PC-3 (cell line): ENCODE results near the gene BRD3. TPM values are rescaled to one million over a fixed set of nuclear protein-coding genes. Genes with fewer than 3 reads are reported as not detected.

Source experiments
- ATAC-seq: fragments of 200-7000 bp; cut with Tn5 transposase; 2 replicates; pipeline ENCODE4 v1.9.1; 2020; ENCODE audit warnings: mild to moderate bottlenecking, moderate library complexity
- BruUV-seq: library from RNA; stranded (reverse); fragments of 400-500 nt; replicated peaks from 2 replicates; lab custom pipeline; 2021; lab: Mats Ljungman, UMichigan
- CTCF ChIA-PET: fragments of 300-600 bp; sonication (Branson Sonifier 250); formaldehyde crosslinking; loops from one replicate; lab custom pipeline; 2022; ENCODE audit warnings: antibody characterized with exemption; lab: Charles Lee
- POLR2A ChIA-PET: fragments of 300-600 bp; sonication (Branson Sonifier 250); formaldehyde crosslinking; loops from one replicate; lab custom pipeline; 2022; ENCODE audit warnings: antibody characterized with exemption; ENCODE audit not compliant: unreplicated experiment; lab: Charles Lee
- DNase-seq: peaks from one replicate; pipeline ENCODE4 v3.0.0-alpha.2; 2015
- H2AFZ ChIP-seq: fragments of 300-600 bp; sonication (generic); 2 replicates; pipeline ENCODE4 v1.6.0; 2016; ENCODE audit warnings: antibody characterized with exemption, low read length
- H3F3A ChIP-seq: fragments of 300-600 bp; sonication (generic); one replicate; pipeline ENCODE4 v1.6.0; 2017; ENCODE audit warnings: antibody characterized with exemption, low read length, control low read depth, mild to moderate bottlenecking; ENCODE audit not compliant: unreplicated experiment
- H3K27ac ChIP-seq: fragments of 300-600 bp; sonication (generic); 2 replicates; pipeline ENCODE4 v1.5.1; 2016; ENCODE audit warnings: mild to moderate bottlenecking, low read length
- H3K27me3 ChIP-seq: fragments of 300-600 bp; sonication (generic); 2 replicates; pipeline ENCODE4 v1.6.1; 2016; ENCODE audit warnings: low read length, mixed read lengths
- H3K36me3 ChIP-seq: fragments of 300-600 bp; sonication (generic); 2 replicates; pipeline ENCODE4 v1.6.1; 2016; ENCODE audit warnings: low read depth, mixed run types, low read length, mixed read lengths
- H3K4me1 ChIP-seq: fragments of 300-600 bp; sonication (generic); 2 replicates; pipeline ENCODE4 v1.5.1; 2016; ENCODE audit warnings: low read length; ENCODE audit not compliant: insufficient read depth
- H3K4me2 ChIP-seq: fragments of 300-600 bp; sonication (generic); 2 replicates; pipeline ENCODE4 v1.6.0; 2016; ENCODE audit warnings: low read length
- H3K4me3 ChIP-seq: fragments of 300-600 bp; sonication (generic); 2 replicates; pipeline ENCODE4 v1.5.1; 2016; ENCODE audit warnings: mild to moderate bottlenecking, low read length, mixed read lengths
- H3K79me2 ChIP-seq: fragments of 300-600 bp; sonication (generic); 2 replicates; pipeline ENCODE4 v1.6.1; 2017; ENCODE audit warnings: low read length, mixed read lengths
- H3K9ac ChIP-seq: fragments of 300-600 bp; sonication (generic); 2 replicates; pipeline ENCODE4 v1.6.0; 2016; ENCODE audit warnings: mild to moderate bottlenecking, low read length
- H3K9me2 ChIP-seq: fragments of 300-600 bp; sonication (generic); replicated peaks from 2 replicates; pipeline ENCODE4 v1.6.1; 2016; ENCODE audit warnings: mixed run types, low read length, mixed read lengths
- H3K9me3 ChIP-seq: fragments of 300-600 bp; sonication (generic); 2 replicates; pipeline ENCODE4 v1.6.1; 2016; ENCODE audit warnings: low read length, mixed read lengths
- H4K20me1 ChIP-seq: fragments of 300-600 bp; sonication (generic); 2 replicates; pipeline ENCODE4 v1.6.1; 2016; ENCODE audit warnings: low read length, mixed read lengths
- CTCF ChIP-seq: fragments of 300-600 bp; sonication (generic); conservative IDR thresholded peaks from 2 replicates; pipeline ENCODE4 v1.5.1; 2017; ENCODE audit warnings: antibody characterized with exemption, low read depth, mild to moderate bottlenecking, low read length
- EZH2 ChIP-seq: fragments of 300-600 bp; sonication (generic); IDR thresholded peaks from one replicate; pipeline ENCODE4 v1.6.1; 2017; ENCODE audit warnings: antibody characterized with exemption, mild to moderate bottlenecking, low read length; ENCODE audit not compliant: unreplicated experiment
- EZH2phosphoT487 ChIP-seq: fragments of 300-600 bp; sonication (generic); IDR thresholded peaks from 2 replicates; pipeline ENCODE4 v1.6.1; 2018; ENCODE audit warnings: mild to moderate bottlenecking, antibody characterized with exemption, low read length, borderline replicate concordance
- intact Hi-C: fragments of 100-400 bp; cut with micrococcal nuclease; formaldehyde crosslinking; loops from 2 replicates; pipeline ENCODE4 v1.9.0; 2023
- total RNA-seq: library from RNA; depleted of rRNA; stranded (reverse); fragments of >200 nt; gene quantifications from 2 replicates; pipeline ENCODE4 v1.2.3, GENCODE V29; 2014

The BRD3 gene
- total RNA-seq, 1 experiment from 2014 or later = 5.5 TPM

DNA sequence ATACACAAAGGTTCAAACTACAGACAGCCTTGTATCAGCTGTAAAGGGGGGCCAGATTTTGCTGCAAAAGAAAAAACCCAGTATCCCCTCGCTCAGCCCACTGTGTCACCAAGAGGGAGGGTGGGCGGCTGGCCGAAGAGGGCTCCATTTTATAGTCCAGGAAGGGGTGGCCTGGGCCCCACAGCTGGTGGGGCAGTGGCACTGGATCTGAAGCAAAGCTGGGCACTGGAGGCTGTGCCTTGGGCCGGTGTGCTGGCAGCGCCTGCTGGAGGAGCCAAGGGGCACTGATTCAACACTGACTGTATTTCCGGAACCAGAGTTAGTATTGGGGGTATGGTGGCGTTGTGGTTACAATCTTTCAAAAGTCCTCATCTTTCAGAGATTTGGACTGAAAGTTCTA is 9.1 kb downstream of the BRD3 start:
- BruUV-seq = no TSS peak
- Histone ChIP-seq H3K4me1 (peaks cover 41% of the 10 kb centered on the region), H3K9ac (peak overlapping the region; percentile 21; the same call in 1 of the 2 replicates), H3K9me3 (no peaks in the 10 kb centered on the region), H2AFZ (no peak overlapping the region), H3F3A (no peaks in the 10 kb centered on the region), H3K27ac (peak overlapping the region; percentile 76), H3K36me3 (no peaks in the 10 kb centered on the region), H3K27me3 (no peaks in the 10 kb centered on the region), H3K4me2 (peak overlapping the region; percentile 82), H3K4me3 (peak overlapping the region; percentile 47; the same call in 1 of the 2 replicates), H3K79me2 (peaks cover 79% of the 10 kb centered on the region), H3K9me2 (no peaks in the 10 kb centered on the region), H4K20me1 (no peaks in the 10 kb centered on the region)
- CTCF ChIA-PET = no interaction called here
- POLR2A ChIA-PET = no interaction called here
- ATAC-seq (peak; percentile 70), DNase-seq (peak; percentile 64)
- intact Hi-C loops = no loop called here
- TF ChIP-seq CTCF = peak; percentile 36
- TF ChIP-seq EZH2phosphoT487 = no peak
- TF ChIP-seq EZH2 = no peak

DNA sequence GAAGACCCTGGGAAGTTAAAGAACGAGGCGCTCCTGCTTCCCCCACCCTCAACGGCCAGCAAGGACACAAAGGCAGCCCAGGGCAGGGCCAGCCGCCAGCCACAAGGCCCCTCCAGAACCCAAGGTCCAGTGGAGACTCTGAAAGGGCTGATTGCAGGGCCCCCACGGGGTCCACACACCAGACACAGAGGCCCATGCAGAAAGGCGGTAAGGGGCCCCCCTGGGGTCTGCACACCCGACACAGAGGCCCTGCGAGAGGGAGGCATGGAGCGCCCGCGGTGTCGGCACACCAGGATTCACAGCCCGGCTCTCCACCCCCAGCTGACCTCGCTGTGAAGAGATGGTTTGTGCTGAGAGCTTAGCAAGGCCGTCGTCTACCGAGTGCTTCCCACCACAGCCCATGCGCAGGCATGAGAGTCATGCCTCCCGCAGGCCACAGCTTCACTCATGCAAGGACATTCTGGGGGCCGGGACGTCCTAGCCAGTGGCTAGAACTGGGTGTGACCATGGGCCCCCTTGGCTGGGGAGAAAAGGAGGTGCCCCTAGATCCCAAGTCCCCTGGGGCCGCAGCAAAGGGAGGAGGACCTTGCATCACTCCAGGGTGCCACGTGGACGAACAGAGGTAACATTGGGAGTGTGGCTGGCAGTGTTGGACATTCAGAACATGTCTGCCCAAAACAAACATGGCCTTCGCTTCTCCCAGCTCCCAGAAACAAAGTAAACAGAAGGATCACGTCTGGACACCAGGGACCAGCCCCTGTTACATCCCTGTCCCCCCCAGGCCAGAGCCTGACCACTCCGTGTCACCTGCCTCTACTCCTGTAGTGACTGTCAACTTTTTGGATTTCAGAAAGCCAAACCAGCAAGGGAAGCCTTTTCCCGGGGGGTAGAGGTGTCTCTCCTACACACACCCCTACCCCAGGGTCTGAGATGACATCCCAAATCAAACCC is 9.8 kb downstream of the BRD3 start:
- H3K27ac ChIP-seq = peak overlapping the region; percentile 76; the same call in 1 of the 2 replicates
- no peaks in the 10 kb centered on the region for H3K27me3 ChIP-seq
- ChIA-PET CTCF (no interaction called here), POLR2A (no interaction called here)
- H3K9ac ChIP-seq = no peak overlapping the region
- no peaks in the 10 kb centered on the region for H3K36me3 ChIP-seq
- intact Hi-C loops = no loop called here
- H3K79me2 ChIP-seq = peaks cover 72% of the 10 kb centered on the region
- DNase-seq = no peak
- H3K4me2 ChIP-seq = peak overlapping the region; percentile 82
- TF ChIP-seq EZH2phosphoT487 (no peak), CTCF (no peak), EZH2 (no peak)
- no peaks in the 10 kb centered on the region for H3F3A ChIP-seq
- peaks cover 41% of the 10 kb centered on the region for H3K4me1 ChIP-seq
- peak overlapping the region; percentile 47; the same call in 1 of the 2 replicates for H3K4me3 ChIP-seq
- no TSS peak for BruUV-seq
- H3K9me2 ChIP-seq = no peaks in the 10 kb centered on the region
- H2AFZ ChIP-seq = no peak overlapping the region
- H4K20me1 ChIP-seq = no peaks in the 10 kb centered on the region
- no peaks in the 10 kb centered on the region for H3K9me3 ChIP-seq
- no peak for ATAC-seq

- ATAC-seq = no peak
- no peaks in the 10 kb centered on the region for H4K20me1 ChIP-seq
Observed at GRCh38 chr9:134057307-134057657, 10.5 kb downstream of the BRD3 start.

More at GRCh38 chr9:134057307-134057657, 10.5 kb downstream of the BRD3 start:
- peaks cover 41% of the 10 kb centered on the region for H3K4me1 ChIP-seq
- H3K9me2 ChIP-seq = no peaks in the 10 kb centered on the region
- H3K9ac ChIP-seq = no peak overlapping the region
- H3K27ac ChIP-seq = no peak overlapping the region
- CTCF ChIA-PET = no interaction called here
- BruUV-seq = no TSS peak
- no peaks in the 10 kb centered on the region for H3K9me3 ChIP-seq
- H2AFZ ChIP-seq = no peak overlapping the region
- DNase-seq = no peak
- peaks cover 65% of the 10 kb centered on the region for H3K79me2 ChIP-seq
- no peak overlapping the region for H3K4me3 ChIP-seq
- no peak overlapping the region for H3K4me2 ChIP-seq
- no peaks in the 10 kb centered on the region for H3F3A ChIP-seq
- no peaks in the 10 kb centered on the region for H3K27me3 ChIP-seq
- H3K36me3 ChIP-seq = no peaks in the 10 kb centered on the region
- intact Hi-C loops = no loop called here
- TF ChIP-seq EZH2 (no peak), EZH2phosphoT487 (no peak), CTCF (no peak)
- POLR2A ChIA-PET = no interaction called here
